SKM-1 treated with dmso at 0.1 percent for 144 hours (cell line): ENCODE data around the gene POP5.
A peak's percentile ranks its signal among the peaks of the same experiment; 100 is the strongest.
"Not testable (repeated sequence)": the region's sequence is repeated elsewhere in the genome, so short reads cannot be mapped to it uniquely, and the experiment has no call there.

ENCODE experiments used
- DNase-seq: peaks from one replicate; lab custom pipeline; 2025; ENCODE audit not compliant: unreplicated experiment; lab: John Stamatoyannopoulos, UW

Gene POP5

GRCh38 chr12:120538281-120539156 lies 42.7 kb downstream of the POP5 start:
- peak; percentile 30 for DNase-seq

DNA sequence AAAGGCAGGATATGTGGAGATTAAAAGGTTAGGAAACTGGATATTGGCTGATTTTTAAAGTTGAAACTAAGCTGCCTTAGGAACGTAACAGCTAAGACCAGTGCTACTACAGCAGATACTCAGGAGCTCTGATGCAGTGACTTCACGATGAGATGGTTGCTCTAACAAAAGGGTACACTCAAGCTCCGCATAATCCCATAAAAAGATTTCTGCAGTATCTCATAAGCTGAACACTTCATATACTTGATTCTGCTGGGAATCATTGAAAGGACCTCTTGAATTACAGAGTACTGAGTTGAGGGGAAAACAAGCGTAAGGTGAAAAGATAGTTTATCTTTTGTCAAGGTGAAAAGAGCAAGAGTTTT lies 43.4 kb downstream of the POP5 start:
- DNase-seq = no peak

- DNase-seq = no peak
Observed at GRCh38 chr12:120536064-120536791, 45.0 kb downstream of the POP5 start.

DNA sequence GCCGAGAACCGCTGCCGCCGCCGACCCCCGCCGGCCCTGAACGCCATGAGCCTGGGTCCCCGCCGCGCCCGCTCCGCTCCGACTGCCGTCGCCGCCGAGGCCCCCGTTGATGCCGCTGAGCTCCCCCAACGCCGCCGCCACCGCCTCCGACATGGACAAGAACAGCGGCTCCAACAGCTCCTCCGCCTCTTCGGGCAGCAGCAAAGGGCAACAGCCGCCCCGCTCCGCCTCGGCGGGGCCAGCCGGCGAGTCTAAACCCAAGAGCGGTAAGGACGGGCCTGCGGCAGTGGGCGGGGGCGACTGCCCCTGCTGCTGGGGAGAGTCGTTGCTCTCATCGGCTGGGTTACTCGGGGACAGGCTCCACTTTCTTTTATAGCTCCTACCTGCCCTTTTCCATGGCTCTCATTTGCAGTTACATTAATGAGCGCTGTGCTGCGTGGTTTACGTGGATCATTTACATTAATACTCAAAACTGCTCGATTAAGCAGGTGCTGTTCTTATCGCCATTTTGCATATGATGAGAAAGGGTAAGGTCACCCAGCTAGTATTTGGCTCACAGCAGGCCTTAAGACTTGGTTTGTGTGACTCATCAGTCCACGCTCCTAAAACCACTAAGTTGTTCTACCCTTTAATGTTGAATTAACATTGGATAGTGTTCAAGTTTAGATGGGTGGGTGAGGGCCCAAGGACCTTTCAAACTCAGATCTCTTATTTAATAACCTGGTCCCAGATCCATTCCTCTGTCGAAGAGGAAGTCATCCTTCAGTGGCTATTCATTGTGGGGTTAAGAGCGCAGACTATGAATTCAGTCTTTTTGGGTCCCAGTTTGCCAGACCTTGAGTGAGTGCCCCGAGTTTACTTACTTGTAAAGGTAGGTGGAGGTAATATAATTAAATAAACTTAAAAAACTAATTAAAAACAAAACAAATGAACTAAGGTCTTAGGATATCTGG lies 46.2 kb downstream of the POP5 start:
- no peak for DNase-seq

DNA sequence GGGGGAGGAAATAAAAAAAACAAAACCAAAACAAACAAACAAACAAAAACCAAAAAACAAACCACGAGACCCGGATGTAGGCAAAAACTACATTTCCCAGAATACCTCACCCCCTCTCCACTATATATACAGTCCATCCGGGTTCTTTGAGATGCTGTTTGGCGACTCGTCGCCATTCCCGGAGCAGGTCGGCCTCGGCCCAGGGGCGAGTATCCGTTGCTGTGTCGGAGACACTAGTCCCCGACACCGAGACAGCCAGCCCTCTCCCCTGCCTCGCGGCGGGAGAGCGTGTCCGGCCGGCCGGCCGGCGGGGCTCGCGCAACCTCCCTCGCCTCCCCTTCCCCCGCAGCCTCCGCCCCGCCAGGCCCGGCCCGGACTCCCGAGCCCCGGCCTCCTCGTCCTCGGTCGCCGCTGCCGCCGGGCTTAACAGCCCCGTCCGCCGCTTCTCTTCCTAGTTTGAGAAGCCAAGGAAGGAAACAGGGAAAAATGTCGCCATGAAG lies 46.9 kb downstream of the POP5 start, which contains the start of gene RNF10:
Gene RNF10, plus strand, starts transcription at position 154 of the 500 bp plus-strand sequence. CDS start 456 bp downstream, outside the sequence.
- peak; percentile 39 for DNase-seq

- DNase-seq = no peak
Observed at GRCh38 chr12:120532701-120533238, 48.4 kb downstream of the POP5 start.

DNA sequence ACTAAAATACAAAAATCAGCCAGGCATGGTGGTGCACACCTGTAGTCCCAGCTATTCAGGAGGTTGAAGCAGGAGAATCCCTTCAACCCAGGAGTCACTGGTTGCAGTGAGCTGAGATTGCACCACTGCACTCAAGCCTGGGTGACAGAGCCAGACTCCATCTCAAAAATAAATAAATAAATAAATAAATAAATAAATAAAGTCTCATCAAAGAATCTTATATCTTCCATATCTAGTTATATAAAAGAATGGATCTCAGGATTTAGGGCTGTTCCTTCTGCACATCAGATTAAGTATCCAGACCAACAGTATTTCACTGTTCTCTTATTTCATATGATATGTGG lies 50.8 kb downstream of the POP5 start:
- not testable (repeated sequence) for DNase-seq

DNA sequence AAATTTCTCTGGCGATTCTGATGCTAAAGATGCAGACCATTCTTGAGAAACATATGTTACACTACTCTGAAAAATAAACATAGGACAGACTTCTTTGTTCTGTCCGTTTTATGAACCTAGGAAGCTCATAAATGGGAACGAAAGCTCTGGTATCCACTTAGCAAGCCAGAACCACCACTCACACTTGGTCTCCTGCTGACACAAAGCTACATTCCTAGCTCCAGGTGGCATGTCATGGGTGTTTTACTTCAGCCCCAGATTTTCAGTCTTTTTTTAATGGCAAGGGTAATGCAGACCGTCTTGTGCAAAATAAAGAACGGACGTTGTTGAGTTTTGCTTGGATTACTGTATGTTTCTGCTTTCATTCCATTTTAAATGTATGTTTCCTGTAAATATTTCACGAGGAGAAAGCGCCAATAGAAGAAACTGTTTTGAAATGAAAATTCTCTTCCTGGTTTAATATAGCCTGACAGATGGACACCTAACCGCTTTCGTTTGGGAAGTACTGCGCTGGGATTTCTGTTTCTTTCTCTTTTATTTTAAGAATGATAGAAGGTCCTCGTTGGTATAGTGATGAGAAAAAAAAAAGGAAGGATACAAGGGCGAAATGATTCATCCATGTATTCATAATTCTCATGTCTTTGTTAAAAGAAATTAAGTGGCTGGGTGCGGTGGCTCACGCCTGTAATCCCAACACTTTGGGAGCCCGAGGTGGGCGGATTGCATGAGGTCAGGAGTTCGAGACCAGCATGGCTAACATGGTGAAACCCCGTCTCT lies 51.4 kb downstream of the POP5 start:
- DNase-seq = no peak

DNA sequence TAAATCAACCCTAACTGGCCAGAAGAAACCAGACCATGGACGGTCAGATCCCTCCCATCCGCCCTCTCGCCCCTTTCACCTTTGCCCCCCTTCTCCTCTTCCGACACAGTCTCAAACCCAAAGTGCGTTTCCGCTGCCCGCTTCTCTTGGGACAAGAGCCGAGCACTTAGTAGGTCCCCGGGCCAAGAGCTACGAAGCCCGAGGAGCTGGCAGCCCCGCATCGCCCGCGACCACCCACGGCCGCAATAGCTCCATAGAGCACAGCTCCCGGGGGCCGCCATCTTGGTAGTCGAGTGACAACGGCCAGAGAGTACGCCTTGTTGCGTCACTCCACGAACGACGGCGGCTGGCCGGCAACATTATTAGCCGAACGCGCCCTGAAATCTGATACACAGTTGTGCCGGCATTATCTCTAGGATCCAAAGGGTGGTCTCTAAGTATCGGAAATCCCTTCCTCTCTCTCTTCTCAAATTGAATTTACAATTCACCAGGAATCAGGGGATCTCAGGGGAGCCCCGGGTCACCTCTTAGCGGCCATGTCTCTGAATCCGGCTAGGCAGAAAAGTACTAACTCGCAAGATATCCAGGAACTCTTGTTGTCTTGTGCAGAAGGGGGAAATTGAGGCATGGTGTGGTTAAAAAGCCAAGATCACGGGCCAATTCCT lies 52.2 kb downstream of the POP5 start, which contains the start of gene COQ5:
Gene COQ5, minus strand, starts transcription at position 298 of the 665 bp plus-strand sequence. Its CDS starts 17 bp downstream, at position 281.
- DNase-seq = peak; percentile 26
